OCI-LY7 (cell line): Measurements from ENCODE around the gene PET117. TPM values are rescaled to one million over a fixed set of nuclear protein-coding genes. Genes with fewer than 3 reads are reported as not detected.

Source experiments
- BruUV-seq: library from RNA; stranded (reverse); fragments of 400-500 nt; replicated peaks from 2 replicates; lab custom pipeline; 2021; lab: Mats Ljungman, UMichigan
- CTCF ChIA-PET: fragments of 300-600 bp; sonication (Branson Sonifier 250); formaldehyde crosslinking; loops from one replicate; lab custom pipeline; 2022; ENCODE audit warnings: antibody characterized with exemption; ENCODE audit not compliant: unreplicated experiment; lab: Charles Lee
- POLR2A ChIA-PET: fragments of 300-600 bp; sonication (Branson Sonifier 250); formaldehyde crosslinking; loops from one replicate; lab custom pipeline; 2022; ENCODE audit warnings: antibody characterized with exemption; lab: Charles Lee
- DNase-seq: peaks from one replicate; pipeline ENCODE4 v3.0.0-alpha.2; 2015; ENCODE audit warnings: low spot score
- H2AFZ ChIP-seq: fragments of 200-600 bp; sonication (generic), shearing (Covaris generic); 2 replicates; pipeline ENCODE4 v1.6.1; 2014; ENCODE audit warnings: mild to moderate bottlenecking, antibody characterized with exemption, low read length, moderate library complexity
- H3K27ac ChIP-seq: fragments of 200-600 bp; sonication (generic); 2 replicates; pipeline ENCODE4 v1.5.1; 2014; ENCODE audit warnings: mixed run types, low read depth, mild to moderate bottlenecking, moderate library complexity, low read length, inconsistent platforms; ENCODE audit not compliant: poor library complexity, severe bottlenecking
- H3K36me3 ChIP-seq: fragments of 200-600 bp; sonication (generic); 2 replicates; pipeline ENCODE4 v1.6.1; 2014; ENCODE audit warnings: mild to moderate bottlenecking, antibody characterized with exemption, low read length, moderate library complexity, mixed read lengths; ENCODE audit not compliant: insufficient read depth
- H3K4me1 ChIP-seq: fragments of 200-600 bp; sonication (generic); 2 replicates; pipeline ENCODE4 v1.5.1; 2014; ENCODE audit warnings: mild to moderate bottlenecking, low read length; ENCODE audit not compliant: insufficient read depth, poor library complexity, severe bottlenecking
- H3K4me2 ChIP-seq: fragments of 200-600 bp; sonication (generic); 2 replicates; pipeline ENCODE4 v1.6.1; 2014; ENCODE audit warnings: mild to moderate bottlenecking, low read length
- H3K4me3 ChIP-seq: fragments of 200-600 bp; sonication (generic); 2 replicates; pipeline ENCODE4 v1.5.1; 2014; ENCODE audit warnings: mild to moderate bottlenecking, low read depth, low read length; ENCODE audit not compliant: poor library complexity, severe bottlenecking
- H3K79me2 ChIP-seq: fragments of 200-600 bp; sonication (generic); 2 replicates; pipeline ENCODE4 v1.6.1; 2016; ENCODE audit warnings: low read depth, mild to moderate bottlenecking, low read length, moderate library complexity, mixed read lengths; ENCODE audit not compliant: insufficient read depth
- H3K9me2 ChIP-seq: fragments of 200-600 bp; sonication (generic); 2 replicates; pipeline ENCODE4 v1.6.1; 2016; ENCODE audit warnings: mild to moderate bottlenecking, low read length, mixed read lengths; ENCODE audit not compliant: insufficient read depth
- H3K9me3 ChIP-seq: fragments of 200-600 bp; sonication (generic); 2 replicates; pipeline ENCODE4 v1.6.1; 2014; ENCODE audit warnings: mild to moderate bottlenecking, mixed run types, low read length, mixed read lengths
- H4K20me1 ChIP-seq: fragments of 200-600 bp; sonication (generic); 2 replicates; pipeline ENCODE4 v1.6.1; 2014; ENCODE audit warnings: mild to moderate bottlenecking, antibody characterized with exemption, low read length, moderate library complexity, mixed read lengths; ENCODE audit not compliant: insufficient read depth
- CTCF ChIP-seq: fragments of 200-600 bp; sonication (generic); conservative IDR thresholded peaks from 2 replicates; pipeline ENCODE4 v1.5.1; 2014; ENCODE audit warnings: mild to moderate bottlenecking, antibody characterized with exemption, low read length, moderate library complexity, mixed read lengths
- EZH2phosphoT487 ChIP-seq: fragments of 200-600 bp; sonication (generic); IDR thresholded peaks from 2 replicates; pipeline ENCODE4 v1.6.1; 2018; ENCODE audit warnings: low read depth, borderline replicate concordance, mild to moderate bottlenecking, mixed run types, antibody characterized with exemption, low read length, moderate library complexity, mixed read lengths
- intact Hi-C: fragments of 100-400 bp; cut with micrococcal nuclease; formaldehyde crosslinking; loops from one replicate; pipeline ENCODE4 v1.10.0; 2022; ENCODE audit not compliant: unreplicated experiment
- total RNA-seq, 2 experiments: library from RNA; depleted of rRNA in 1 of 2; stranded (reverse); fragments of >200 nt in 1 of 2; shearing (Covaris generic) in 1 of 2; gene quantifications; 2 replicates each; pipeline ENCODE4 v1.2.3, GENCODE V29; 2014 to 2022

PET117 gene
- total RNA-seq, 2 experiments from 2014 or later: 13.1 to 20.9 TPM

GRCh38 chr20:18144541-18145099, 7.0 kb downstream of the PET117 start:
- no peak for DNase-seq
- Histone ChIP-seq H3K9me2 (no peaks in the 10 kb centered on the region), H4K20me1 (no peaks in the 10 kb centered on the region), H3K79me2 (peaks cover 15% of the 10 kb centered on the region), H3K36me3 (peaks cover 48% of the 10 kb centered on the region), H2AFZ (no peak overlapping the region), H3K4me2 (no peak overlapping the region), H3K4me3 (no peak overlapping the region), H3K9me3 (no peaks in the 10 kb centered on the region), H3K27ac (no peak overlapping the region), H3K4me1 (peaks cover 4% of the 10 kb centered on the region)
- TF ChIP-seq EZH2phosphoT487 (no peak), CTCF (no peak)
- intact Hi-C loops: no loop called here
- BruUV-seq: no TSS peak
- ChIA-PET POLR2A (interaction anchor here (0.5 to 2.8 kb wide), 2 partner anchors 7 to 170 kb away, joined by 3 to 12 read pairs; partner anchors contain the start of genes KAT14 and PET117), CTCF (no interaction called here)

DNA sequence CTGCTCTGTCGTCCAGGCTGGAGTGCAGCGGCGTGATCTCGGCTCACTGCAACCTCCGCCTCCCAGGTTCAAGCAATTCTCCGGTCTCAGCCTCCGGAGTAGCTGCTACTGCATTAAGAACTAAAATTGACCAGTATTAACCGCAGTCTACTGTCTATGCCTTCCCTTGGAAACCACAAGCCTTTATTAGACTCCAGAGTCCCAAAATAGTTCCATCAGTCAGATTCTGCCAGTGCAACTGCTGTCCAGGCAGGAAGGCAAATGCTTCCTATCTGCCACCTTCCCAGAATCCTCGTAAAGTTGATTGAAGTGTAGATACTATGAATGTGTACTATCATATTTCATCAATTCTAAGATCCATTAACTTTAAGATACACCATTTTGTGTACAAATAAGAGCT, 16.7 kb downstream of the PET117 start:
- no peak overlapping the region for H3K4me3 ChIP-seq
- H3K9me3 ChIP-seq: no peaks in the 10 kb centered on the region
- no TSS peak for BruUV-seq
- no peaks in the 10 kb centered on the region for H3K9me2 ChIP-seq
- H3K79me2 ChIP-seq: no peaks in the 10 kb centered on the region
- no peaks in the 10 kb centered on the region for H3K4me1 ChIP-seq
- no peaks in the 10 kb centered on the region for H4K20me1 ChIP-seq
- H2AFZ ChIP-seq: no peak overlapping the region
- no peak overlapping the region for H3K4me2 ChIP-seq
- intact Hi-C loops: no loop called here
- POLR2A ChIA-PET: interaction anchor here (0.6 to 1.0 kb wide), 2 partner anchors 11 to 16 kb away, joined by 3 read pairs; partner anchors contain the start of genes KAT14 and PET117
- no peak overlapping the region for H3K27ac ChIP-seq
- CTCF ChIA-PET: no interaction called here
- TF ChIP-seq EZH2phosphoT487 (no peak), CTCF (no peak)
- DNase-seq: no peak
- H3K36me3 ChIP-seq: peaks cover 71% of the 10 kb centered on the region

GRCh38 chr20:18156045-18156444, 18.4 kb downstream of the PET117 start:
- Histone ChIP-seq H3K9me3 (no peaks in the 10 kb centered on the region), H3K4me2 (no peak overlapping the region), H3K79me2 (no peaks in the 10 kb centered on the region), H3K4me1 (no peaks in the 10 kb centered on the region), H2AFZ (no peak overlapping the region), H3K27ac (no peak overlapping the region), H4K20me1 (no peaks in the 10 kb centered on the region), H3K4me3 (no peak overlapping the region), H3K36me3 (peaks cover 63% of the 10 kb centered on the region), H3K9me2 (no peaks in the 10 kb centered on the region)
- no TSS peak for BruUV-seq
- DNase-seq: no peak
- no peak for TF ChIP-seq CTCF
- TF ChIP-seq EZH2phosphoT487: no peak
- intact Hi-C loops: no loop called here
- CTCF ChIA-PET: no interaction called here
- POLR2A ChIA-PET: no interaction called here
